8988T (cell line): Measurements from ENCODE around the gene SDF4.

Experiments used
- DNase-seq: peaks from one replicate; pipeline ENCODE4 v3.0.0; 2011

Gene SDF4

GRCh38 chr1:1226566-1227362, 5.0 kb downstream of the SDF4 start:
- no peak for DNase-seq

DNA sequence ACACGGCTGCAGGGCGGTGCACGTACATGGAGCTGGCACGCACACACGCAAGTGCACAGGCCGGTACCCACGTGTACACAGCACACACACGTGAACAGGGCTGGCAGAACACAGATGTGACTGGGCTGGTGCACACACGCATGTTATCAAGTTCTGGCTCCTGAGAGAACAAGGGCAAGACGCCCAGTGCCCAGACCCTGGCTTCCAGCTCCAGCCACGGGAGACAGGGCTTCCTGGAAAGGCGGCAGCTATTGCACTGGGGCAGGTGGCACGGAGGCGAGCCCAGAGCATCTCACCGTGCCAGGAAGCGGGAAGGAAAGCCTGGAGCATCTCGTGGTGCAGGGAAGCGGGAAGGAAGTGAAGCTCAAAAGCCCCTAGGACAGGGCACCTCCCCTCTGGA, 5.9 kb downstream of the SDF4 start:
- no peak for DNase-seq

- no peak for DNase-seq
These were observed 6.5 kb downstream of the SDF4 start for GRCh38 chr1:1225238-1225845.

GRCh38 chr1:1223891-1224290, 7.9 kb downstream of the SDF4 start:
- no peak for DNase-seq

DNA sequence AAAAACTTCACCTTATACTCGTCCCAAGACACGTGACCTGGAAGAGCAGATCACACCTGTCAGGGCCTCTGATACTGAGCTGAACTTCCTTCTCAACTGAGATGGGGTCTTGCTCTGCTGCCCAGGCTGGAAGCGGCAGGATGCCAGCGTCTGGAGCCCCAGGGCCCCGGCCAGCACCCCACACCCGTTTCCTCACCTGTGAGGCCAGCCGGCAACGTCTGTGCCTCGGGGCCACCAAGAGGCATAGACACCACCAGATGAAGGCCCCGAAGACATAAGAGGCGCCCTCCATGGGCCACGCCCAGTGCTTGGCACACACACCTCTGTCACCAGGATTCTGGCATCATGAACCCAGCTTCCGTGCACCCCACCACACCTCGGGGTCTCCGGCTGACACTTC, 8.5 kb downstream of the SDF4 start:
- no peak for DNase-seq

DNA sequence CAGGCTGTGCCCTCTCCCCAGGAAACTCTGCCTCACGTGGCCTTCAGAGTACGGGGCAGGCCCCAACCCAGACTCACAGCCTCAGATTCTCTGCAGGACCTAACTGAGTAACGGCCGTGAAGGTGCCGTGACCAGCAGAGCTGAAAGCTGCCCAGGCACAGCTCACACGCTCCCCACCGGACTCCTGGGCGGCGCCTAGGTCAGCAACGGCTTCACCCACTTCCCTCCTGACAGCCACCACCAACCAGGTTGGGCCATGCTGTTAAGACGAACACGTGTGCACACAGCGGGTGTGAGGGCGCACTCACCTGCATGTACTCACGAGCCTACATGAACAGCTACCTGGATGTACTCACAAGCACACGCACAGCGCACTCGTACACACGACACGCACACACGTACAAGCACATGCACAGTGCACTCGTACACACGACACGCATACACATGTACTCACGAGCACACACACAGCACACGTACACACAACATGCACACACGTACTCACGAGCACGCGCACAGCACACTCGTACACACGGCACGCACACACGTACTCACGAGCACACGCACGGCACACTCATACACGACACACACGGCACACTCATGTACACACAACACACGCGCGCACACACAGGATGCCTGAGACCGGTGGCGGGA, 9.1 kb downstream of the SDF4 start:
- no peak for DNase-seq

- DNase-seq: no peak
These were observed 9.8 kb downstream of the SDF4 start for GRCh38 chr1:1221887-1222574.

DNA sequence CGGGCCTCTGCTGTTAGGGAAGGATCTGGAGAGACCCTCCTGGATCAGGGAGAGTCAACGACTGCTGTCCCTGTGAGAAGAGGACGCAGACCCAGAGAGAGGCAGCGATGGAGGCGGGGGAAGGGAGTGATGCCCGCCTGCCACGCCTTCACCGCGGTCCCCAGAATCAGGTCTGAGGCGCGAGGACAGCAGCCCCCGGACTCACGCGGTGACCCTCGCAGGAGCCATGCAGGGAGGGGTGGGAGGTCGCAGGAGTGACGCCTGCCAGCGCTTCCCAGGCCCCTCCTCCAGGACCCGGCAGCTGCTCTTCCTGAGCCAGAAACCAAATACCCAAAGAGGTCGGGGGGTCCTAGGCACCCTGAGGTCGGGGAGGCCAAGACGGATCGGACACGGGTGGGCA, 11.6 kb downstream of the SDF4 start:
- DNase-seq: no peak

GRCh38 chr1:1219341-1219740, 12.5 kb downstream of the SDF4 start:
- DNase-seq: no peak

DNA sequence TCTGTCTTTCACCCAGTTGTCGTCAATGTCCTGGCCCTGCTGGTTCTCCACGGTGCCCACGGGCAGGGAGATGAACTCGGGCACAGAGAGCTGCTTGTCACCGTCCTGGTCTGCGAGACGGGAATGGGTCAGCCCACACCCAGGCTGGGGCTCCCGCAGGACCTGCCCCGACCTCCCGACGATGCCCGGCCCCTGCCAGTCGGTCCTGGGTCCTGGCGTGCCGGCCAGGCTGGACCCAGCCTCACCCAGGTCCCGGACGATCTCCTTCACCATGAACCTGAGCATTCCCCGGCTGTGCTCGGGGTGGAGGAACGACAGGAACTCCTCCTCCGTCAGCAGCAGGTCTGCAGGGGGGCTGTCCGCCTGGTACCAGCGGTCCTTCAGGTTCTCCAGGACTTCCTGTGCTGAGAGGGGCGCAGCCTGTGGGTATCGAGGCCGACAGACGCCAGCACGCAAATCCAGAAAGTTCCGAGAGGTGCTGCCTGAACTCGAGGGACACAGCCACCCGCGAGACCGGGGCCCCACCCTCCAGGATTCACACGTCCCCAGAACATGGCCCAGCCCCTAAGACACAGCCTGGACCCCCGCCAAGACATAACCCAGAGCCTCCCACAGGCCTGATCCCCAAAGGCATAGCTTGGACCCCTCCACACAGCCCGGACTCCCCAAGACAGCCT, 13.1 kb downstream of the SDF4 start:
- DNase-seq: no peak

- peak; percentile 97 for DNase-seq
These were observed 13.9 kb downstream of the SDF4 start for GRCh38 chr1:1217621-1218523.

DNA sequence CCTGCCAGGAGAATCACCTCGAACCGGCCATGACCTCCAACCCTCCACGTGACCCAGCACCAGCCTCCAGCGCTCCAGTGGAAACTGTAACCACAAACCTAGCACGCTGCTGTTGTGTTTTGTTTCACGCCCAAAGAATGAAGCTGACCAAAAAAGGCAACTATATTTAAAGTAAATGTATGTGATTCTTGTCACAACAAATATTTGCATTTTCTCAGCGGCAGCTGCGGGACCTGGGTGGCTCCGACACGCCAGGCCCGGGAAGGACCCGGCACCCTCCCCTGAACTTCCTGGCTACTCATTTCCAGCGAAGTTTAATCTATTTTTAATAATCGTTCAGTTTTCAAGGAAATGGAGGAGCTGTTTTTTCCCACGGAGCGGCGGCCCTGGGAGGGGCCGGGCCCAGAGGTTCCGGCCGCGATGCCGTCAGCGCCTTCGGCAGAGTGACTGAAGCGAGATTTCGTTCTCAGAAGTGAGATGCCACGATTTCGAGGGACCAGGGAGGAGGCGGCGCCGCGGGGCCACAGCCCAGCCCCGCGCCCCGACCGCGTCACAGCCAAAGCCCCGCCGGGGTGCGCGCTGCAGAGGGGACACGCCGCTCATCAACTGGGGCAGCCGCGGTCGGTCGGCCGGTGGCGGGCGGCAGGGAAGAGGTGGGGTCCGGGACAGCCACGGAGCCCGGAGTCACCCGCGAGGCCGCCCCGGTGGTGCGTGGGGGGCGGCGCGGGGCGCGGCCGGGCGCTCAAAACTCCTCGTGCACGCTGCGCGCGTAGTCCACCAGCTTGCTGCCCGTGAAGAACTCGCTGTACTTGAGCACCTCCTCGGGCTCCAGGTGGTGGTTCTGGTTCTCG, 14.8 kb downstream of the SDF4 start:
- DNase-seq: no peak

- no peak for DNase-seq
These were observed 15.8 kb downstream of the SDF4 start for GRCh38 chr1:1215881-1216605.

- DNase-seq: no peak
These were observed 16.6 kb downstream of the SDF4 start for GRCh38 chr1:1215080-1215676.

DNA sequence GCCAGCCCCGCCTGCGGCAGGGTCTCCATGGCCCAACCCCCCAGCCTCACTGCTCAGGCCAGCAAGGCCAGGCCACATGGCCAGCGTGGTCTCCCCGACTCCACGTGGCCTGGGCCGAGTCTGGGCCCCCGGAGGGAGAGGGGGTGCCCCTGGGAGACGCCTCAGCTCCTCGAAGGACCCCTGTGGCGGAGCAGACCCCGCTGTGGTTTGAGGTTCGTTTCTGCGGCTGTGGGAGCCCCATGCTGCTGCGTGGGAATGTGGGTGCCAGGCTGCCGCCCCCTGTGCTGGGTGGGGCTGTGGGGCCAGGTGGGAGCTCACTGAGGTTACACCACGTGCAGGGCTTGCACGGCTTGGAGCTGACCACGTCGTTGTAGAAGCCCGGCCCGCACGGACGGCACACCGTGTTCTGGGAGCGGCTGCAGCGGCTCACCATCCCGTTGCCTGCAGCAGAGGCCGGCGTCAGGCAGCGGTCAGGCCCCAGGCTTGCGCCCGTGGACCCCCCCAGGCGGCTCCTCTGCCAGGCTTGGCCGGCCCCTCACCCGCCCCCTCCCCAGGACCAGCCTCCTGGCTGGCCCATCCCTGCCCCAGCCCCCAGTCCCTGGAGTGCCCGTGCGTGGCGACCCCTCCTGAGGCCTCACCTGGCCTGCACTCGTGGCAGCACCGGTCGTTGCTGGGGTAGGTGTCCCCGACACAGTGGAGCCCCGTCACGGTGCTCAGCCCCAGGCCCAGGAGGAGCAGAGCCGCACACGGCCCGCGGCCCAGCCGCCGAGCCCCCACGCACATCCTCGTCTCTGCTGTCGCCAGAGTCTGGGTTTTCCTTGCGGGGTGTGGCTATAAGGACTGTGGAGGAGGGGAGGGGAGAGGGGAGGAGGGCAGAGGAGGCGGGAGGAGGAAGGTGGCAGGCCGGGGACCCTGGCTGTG, 18.2 kb downstream of the SDF4 start, which contains the start of gene TNFRSF4:
TNFRSF4 (minus strand) TSS at position 809 of the 921 bp plus-strand sequence; CDS start at position 783, 26 bp downstream.
- no peak for DNase-seq

GRCh38 chr1:1212780-1213344, 18.9 kb downstream of the SDF4 start:
- no peak for DNase-seq

DNA sequence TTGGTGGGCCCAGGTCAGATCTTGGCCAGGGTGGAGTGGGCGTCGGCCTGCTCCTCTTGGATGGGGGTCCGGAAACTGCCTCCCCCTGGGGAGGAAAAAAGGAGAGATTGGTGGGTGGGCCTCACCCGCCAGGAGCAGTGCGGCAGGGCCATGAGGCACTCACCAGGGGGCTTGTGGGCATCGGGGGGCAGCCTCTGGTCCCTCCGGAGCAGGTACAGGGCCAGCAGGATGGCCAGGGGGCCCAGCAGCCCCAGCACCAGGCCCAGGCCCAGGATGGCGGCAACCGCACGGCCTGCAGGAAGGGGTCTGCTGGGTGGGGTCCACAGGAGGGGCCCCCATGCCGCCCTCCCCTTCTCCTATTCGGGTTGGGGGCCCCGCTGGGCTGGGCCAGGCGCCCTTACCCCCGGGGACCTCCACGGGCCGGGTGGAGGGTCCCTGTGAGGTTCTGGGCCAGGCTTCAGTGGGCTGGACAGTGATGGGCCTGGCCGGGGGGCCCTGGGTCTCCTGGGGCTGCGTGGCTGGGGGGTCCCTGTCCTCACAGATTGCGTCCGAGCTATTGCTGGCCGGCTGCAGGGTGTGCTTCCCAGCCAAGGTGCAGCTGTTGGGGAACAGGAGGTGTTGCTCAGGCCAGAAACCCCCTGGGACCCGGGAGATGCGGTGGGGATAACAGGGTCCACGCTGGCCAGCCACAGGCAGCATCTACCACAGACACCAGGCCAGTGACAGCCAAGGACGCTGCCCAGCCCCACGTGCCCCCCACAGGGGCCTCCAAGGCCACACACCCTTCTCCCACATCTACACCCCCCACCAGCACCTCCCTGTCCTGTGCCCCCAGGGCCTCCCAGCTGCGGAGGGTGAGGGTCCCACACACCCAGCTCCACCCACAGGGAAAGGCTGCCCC, 20.0 kb downstream of the SDF4 start:
- peak; percentile 22 for DNase-seq
